NCI-H1092 treated with DMSO at 0.1 percent for 48 hours (cell line): ENCODE measurements around the gene ABLIM3.
"Not testable (repeated sequence)": the region's sequence is repeated elsewhere in the genome, so short reads cannot be mapped to it uniquely, and the experiment has no call there.

Experiments
- DNase-seq: peaks from one replicate; lab custom pipeline; 2025; lab: John Stamatoyannopoulos, UW

The ABLIM3 gene

GRCh38 chr5:149157330-149157729, 16.0 kb downstream of the ABLIM3 start:
- DNase-seq: no peak

GRCh38 chr5:149160291-149160787, 19.0 kb downstream of the ABLIM3 start:
- DNase-seq: no peak

GRCh38 chr5:149161026-149161687, 19.9 kb downstream of the ABLIM3 start:
- no peak for DNase-seq

- no peak for DNase-seq
These were observed 20.6 kb downstream of the ABLIM3 start for GRCh38 chr5:149161850-149162249.

GRCh38 chr5:149162401-149163084, 21.2 kb downstream of the ABLIM3 start:
- DNase-seq: no peak

- DNase-seq: no peak
These were observed 23.4 kb downstream of the ABLIM3 start for GRCh38 chr5:149164731-149165130.

- DNase-seq: no peak
These were observed 24.8 kb downstream of the ABLIM3 start for GRCh38 chr5:149166128-149166527.

- no peak for DNase-seq
These were observed 25.4 kb downstream of the ABLIM3 start for GRCh38 chr5:149166591-149167100.

- no peak for DNase-seq
These were observed 27.1 kb downstream of the ABLIM3 start for GRCh38 chr5:149168276-149168906.

- DNase-seq: no peak
These were observed 29.0 kb downstream of the ABLIM3 start for GRCh38 chr5:149170299-149170698.

- no peak for DNase-seq
These were observed 31.0 kb downstream of the ABLIM3 start for GRCh38 chr5:149172261-149172660.

GRCh38 chr5:149172709-149173505, 31.6 kb downstream of the ABLIM3 start:
- no peak for DNase-seq

- no peak for DNase-seq
These were observed 33.5 kb downstream of the ABLIM3 start for GRCh38 chr5:149174847-149175234.

GRCh38 chr5:149175346-149176105, 34.2 kb downstream of the ABLIM3 start:
- DNase-seq: no peak

- no peak for DNase-seq
These were observed 36.1 kb downstream of the ABLIM3 start for GRCh38 chr5:149177339-149177843.

GRCh38 chr5:149177911-149178565, 36.7 kb downstream of the ABLIM3 start:
- DNase-seq: no peak

- DNase-seq: no peak
These were observed 40.4 kb downstream of the ABLIM3 start for GRCh38 chr5:149181732-149182131.

GRCh38 chr5:149182241-149182640, 40.9 kb downstream of the ABLIM3 start:
- no peak for DNase-seq

GRCh38 chr5:149185067-149185466, 43.8 kb downstream of the ABLIM3 start:
- DNase-seq: no peak

- no peak for DNase-seq
These were observed 45.2 kb downstream of the ABLIM3 start for GRCh38 chr5:149186506-149186905.

- DNase-seq: not testable (repeated sequence)
These were observed 46.3 kb downstream of the ABLIM3 start for GRCh38 chr5:149187617-149188016.
